H9 (cell line): Measurements from ENCODE around the gene DBNDD1. TPM values are rescaled to one million over a fixed set of nuclear protein-coding genes. Genes with fewer than 3 reads are reported as not detected.
A peak's percentile ranks its signal among the peaks of the same experiment; 100 is the strongest.

ENCODE experiments used
- DNase-seq: peaks from one replicate; pipeline ENCODE4 v3.0.0-alpha.2; 2017
- H2AFZ ChIP-seq: one replicate; pipeline ENCODE4 v1.6.1; 2013; ENCODE audit warnings: mild to moderate bottlenecking, low read length, control low read depth, moderate library complexity
- H2AK5ac ChIP-seq: 2 replicates; pipeline ENCODE4 v1.6.1; 2013; ENCODE audit warnings: low read length, control low read depth, mixed read lengths; ENCODE audit not compliant: insufficient read length
- H2BK120ac ChIP-seq: one replicate; pipeline ENCODE4 v1.6.1; 2013; ENCODE audit warnings: low read depth, mild to moderate bottlenecking, low read length, control low read depth, inconsistent platforms; ENCODE audit not compliant: poor library complexity, severe bottlenecking
- H2BK12ac ChIP-seq: 2 replicates; pipeline ENCODE4 v1.6.1; 2013; ENCODE audit warnings: low read length, control low read depth, mixed read lengths, low read depth; ENCODE audit not compliant: insufficient read length
- H2BK15ac ChIP-seq: 2 replicates; pipeline ENCODE4 v1.6.1; 2013; ENCODE audit warnings: low read depth, low read length, control low read depth
- H2BK20ac ChIP-seq: one replicate; pipeline ENCODE4 v1.6.1; 2013; ENCODE audit warnings: low read depth, mild to moderate bottlenecking, low read length, control low read depth, inconsistent platforms; ENCODE audit not compliant: poor library complexity, severe bottlenecking
- H2BK5ac ChIP-seq: 2 replicates; pipeline ENCODE4 v1.6.1; 2013; ENCODE audit warnings: low read length, control low read depth, mixed read lengths; ENCODE audit not compliant: insufficient read length
- H3K14ac ChIP-seq: 2 replicates; pipeline ENCODE4 v1.6.1; 2013; ENCODE audit warnings: low read length, control low read depth; ENCODE audit not compliant: insufficient read depth
- H3K18ac ChIP-seq: 2 replicates; pipeline ENCODE4 v1.6.1; 2013; ENCODE audit warnings: low read depth, mild to moderate bottlenecking, mixed read lengths, low read length, control low read depth; ENCODE audit not compliant: insufficient read length
- H3K23ac ChIP-seq: 2 replicates; pipeline ENCODE4 v1.6.1; 2013; ENCODE audit warnings: low read length, control low read depth, mixed read lengths, low read depth; ENCODE audit not compliant: insufficient read length
- H3K23me2 ChIP-seq: 2 replicates; pipeline ENCODE4 v1.6.1; 2013; ENCODE audit warnings: low read depth, mild to moderate bottlenecking, mixed read lengths, low read length, control low read depth; ENCODE audit not compliant: insufficient read length, poor library complexity, severe bottlenecking
- H3K27ac ChIP-seq: 2 replicates; pipeline ENCODE4 v1.5.1; 2013; ENCODE audit warnings: low read length, control low read depth, mixed read lengths, low read depth; ENCODE audit not compliant: insufficient read length
- H3K27me3 ChIP-seq: 2 replicates; pipeline ENCODE4 v1.6.1; 2013; ENCODE audit warnings: low read length, control low read depth, inconsistent platforms; ENCODE audit not compliant: insufficient read depth
- H3K4ac ChIP-seq: 2 replicates; pipeline ENCODE4 v1.6.1; 2013; ENCODE audit warnings: low read depth, mild to moderate bottlenecking, control low read depth, inconsistent platforms, low read length, moderate library complexity
- H3K4me1 ChIP-seq: 2 replicates; pipeline ENCODE4 v1.6.1; 2013; ENCODE audit warnings: low read length, control low read depth, inconsistent platforms; ENCODE audit not compliant: insufficient read depth
- H3K4me2 ChIP-seq: 2 replicates; pipeline ENCODE4 v1.6.1; 2013; ENCODE audit warnings: low read length, control low read depth, mixed read lengths; ENCODE audit not compliant: insufficient read length, insufficient read depth
- H3K56ac ChIP-seq: 2 replicates; pipeline ENCODE4 v1.6.1; 2013; ENCODE audit warnings: low read depth, mild to moderate bottlenecking, mixed read lengths, low read length, control low read depth; ENCODE audit not compliant: insufficient read length
- H3K79me1 ChIP-seq: 2 replicates; pipeline ENCODE4 v1.6.1; 2013; ENCODE audit warnings: low read depth, mild to moderate bottlenecking, moderate library complexity, low read length, control low read depth, inconsistent platforms; ENCODE audit not compliant: insufficient read depth, poor library complexity, severe bottlenecking
- H3K79me2 ChIP-seq: 2 replicates; pipeline ENCODE4 v1.6.1; 2013; ENCODE audit warnings: low read length, control low read depth, inconsistent platforms; ENCODE audit not compliant: insufficient read depth
- H3K9ac ChIP-seq: 2 replicates; pipeline ENCODE4 v1.6.1; 2013; ENCODE audit warnings: low read length, control low read depth, mixed read lengths; ENCODE audit not compliant: insufficient read length; ENCODE audit errors: extremely low read depth
- H3K9me3 ChIP-seq: one replicate; pipeline ENCODE4 v1.6.1; 2013; ENCODE audit warnings: low read depth, low read length, inconsistent platforms; ENCODE audit not compliant: control insufficient read depth
- H3T11ph ChIP-seq: one replicate; pipeline ENCODE4 v1.6.1; 2013; ENCODE audit warnings: mild to moderate bottlenecking, low read length, control low read depth, inconsistent platforms
- H4K20me1 ChIP-seq: one replicate; pipeline ENCODE4 v1.6.1; 2013; ENCODE audit not compliant: control insufficient read depth, insufficient read length, insufficient read depth
- H4K5ac ChIP-seq: 2 replicates; pipeline ENCODE4 v1.6.1; 2013; ENCODE audit warnings: low read depth, mild to moderate bottlenecking, mixed read lengths, low read length, control low read depth; ENCODE audit not compliant: insufficient read length
- H4K8ac ChIP-seq: replicated peaks from 2 replicates; pipeline ENCODE4 v1.6.1; 2013; ENCODE audit warnings: low read length, control low read depth, mixed read lengths, low read depth; ENCODE audit not compliant: insufficient read length
- H4K91ac ChIP-seq: 2 replicates; pipeline ENCODE4 v1.6.1; 2013; ENCODE audit warnings: low read depth, mild to moderate bottlenecking, moderate library complexity, mixed read lengths, low read length, control low read depth; ENCODE audit not compliant: insufficient read length
- H3K27ac Mint-ChIP-seq, 3 experiments: 2 replicates in 2 of 3; 3 replicates in 1 of 3; pipeline ENCODE4 v1.8.0; 2020 to 2021; ENCODE audit warnings: mixed read lengths in 3 of 3, mild to moderate bottlenecking in 1 of 3, moderate library complexity in 1 of 3
- H3K27me3 Mint-ChIP-seq: 2 replicates; pipeline ENCODE4 v1.8.0; 2021; ENCODE audit warnings: low read depth, mild to moderate bottlenecking, moderate library complexity, mixed read lengths
- H3K36me3 Mint-ChIP-seq, 3 experiments: 2 replicates in 2 of 3; 3 replicates in 1 of 3; pipeline ENCODE4 v1.8.0; 2020 to 2021; ENCODE audit warnings: low read depth in 3 of 3, mixed read lengths in 3 of 3; ENCODE audit not compliant: insufficient read depth in 1 of 3
- H3K4me1 Mint-ChIP-seq, 2 experiments: 2 replicates each; pipeline ENCODE4 v1.8.0; 2020; ENCODE audit warnings: mixed read lengths in 2 of 2
- H3K4me3 Mint-ChIP-seq, 2 experiments: 2 replicates in 1 of 2; 3 replicates in 1 of 2; pipeline ENCODE4 v1.8.0; 2020 to 2021; ENCODE audit warnings: mild to moderate bottlenecking in 2 of 2, mixed read lengths in 2 of 2, moderate library complexity in 1 of 2
- H3K9me3 Mint-ChIP-seq, 2 experiments: 2 replicates in 1 of 2; 3 replicates in 1 of 2; pipeline ENCODE4 v1.8.0; 2020; ENCODE audit warnings: mild to moderate bottlenecking in 2 of 2, mixed read lengths in 2 of 2, moderate library complexity in 1 of 2
- CTCF ChIP-seq: fragments of 200-600 bp; sonication (generic); conservative IDR thresholded peaks from 3 replicates; pipeline ENCODE4 v1.8.0; 2021; ENCODE audit warnings: antibody characterized with exemption, mild to moderate bottlenecking
- WGBS: extraction: QIAGEN DNeasy Blood & Tissue Kit; methylation state at CpG from one replicate; pipeline ENCODE4 v1.1.7; 2013; ENCODE audit warnings: missing lambda C conversion rate, low lambda C conversion rate, mixed read lengths; ENCODE audit not compliant: insufficient read length; ENCODE audit errors: extremely low coverage; 5-methylcytosine and 5-hydroxymethylcytosine counted together
- total RNA-seq: library from RNA; stranded (reverse); gene quantifications from 2 replicates; pipeline ENCODE4 v1.2.1, GENCODE V29; 2021

DBNDD1 gene
- total RNA-seq, 1 experiment from 2014 or later = 87.3 TPM

GRCh38 chr16:89957216-89957785, 62.0 kb downstream of the DBNDD1 start:
- Histone ChIP-seq H3K4ac (no peak overlapping the region), H3T11ph (no peak overlapping the region), H3K14ac (no peak overlapping the region), H3K27me3 (no peaks in the 10 kb centered on the region), H3K9me3 (no peaks in the 10 kb centered on the region), H2AK5ac (no peak overlapping the region), H3K23me2 (no peaks in the 10 kb centered on the region), H3K4me2 (no peak overlapping the region), H3K23ac (no peak overlapping the region), H3K79me1 (no peaks in the 10 kb centered on the region), H2AFZ (no peak overlapping the region), H2BK5ac (no peak overlapping the region), H3K18ac (no peak overlapping the region), H4K8ac (no peak overlapping the region), H2BK20ac (no peak overlapping the region), H3K4me1 (no peaks in the 10 kb centered on the region), H3K79me2 (no peaks in the 10 kb centered on the region), H4K91ac (no peak overlapping the region), H3K9ac (no peak overlapping the region), H4K20me1 (no peaks in the 10 kb centered on the region), H2BK120ac (no peak overlapping the region), H4K5ac (no peak overlapping the region), H3K27ac (no peak overlapping the region), H2BK15ac (no peak overlapping the region), H3K56ac (no peak overlapping the region), H2BK12ac (no peak overlapping the region)
- no CpG with 5 or more reads among the region's 23 CpGs for WGBS
- DNase-seq = no peak
- no peaks in the 10 kb centered on the region; a peak in 2 of 5 replicates for H3K9me3 Mint-ChIP-seq
- H3K4me1 Mint-ChIP-seq = peaks cover 10 to 11% of the 10 kb centered on the region in 2 experiments
- no peaks in the 10 kb centered on the region for H3K27me3 Mint-ChIP-seq
- no peak for TF ChIP-seq CTCF
- peaks cover 14 to 45% (median 45%) of the 10 kb centered on the region in 3 experiments for H3K36me3 Mint-ChIP-seq
- H3K4me3 Mint-ChIP-seq = no peak overlapping the region
- peak overlapping the region in 1 of 3 experiments; percentile 32; a peak in 1 of 7 replicates for H3K27ac Mint-ChIP-seq
